GM21390 (cell line): ENCODE measurements around the gene ZNF444.
"Not testable (repeated sequence)": the region's sequence is repeated elsewhere in the genome, so short reads cannot be mapped to it uniquely, and the experiment has no call there.

Experiments
- ATAC-seq: cut with Tn5 transposase; IDR thresholded peaks from one replicate; pipeline ENCODE4 v1.9.1; 2021; ENCODE audit not compliant: unreplicated experiment

ZNF444 gene

DNA sequence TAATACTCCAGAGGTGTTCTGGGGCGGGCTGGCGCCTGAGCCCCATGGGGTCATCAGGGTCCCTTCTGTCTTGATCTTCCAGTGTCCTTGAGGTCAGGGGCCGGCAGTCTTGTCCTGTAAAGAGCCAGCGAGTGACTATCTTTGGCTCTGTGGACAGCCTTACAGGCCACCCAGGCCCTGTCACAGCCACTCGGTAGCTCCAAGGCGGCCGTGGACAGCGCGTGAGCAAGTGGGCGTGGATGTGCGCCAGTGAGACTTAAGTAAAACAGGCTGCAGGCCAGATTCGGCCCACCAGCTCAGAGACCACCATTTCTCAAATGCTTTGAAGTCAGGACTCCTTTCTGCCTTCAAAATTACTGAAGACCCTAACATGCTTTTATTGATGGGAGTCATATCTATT lies 3.7 kb downstream of the ZNF444 start:
- ATAC-seq, result no peak

DNA sequence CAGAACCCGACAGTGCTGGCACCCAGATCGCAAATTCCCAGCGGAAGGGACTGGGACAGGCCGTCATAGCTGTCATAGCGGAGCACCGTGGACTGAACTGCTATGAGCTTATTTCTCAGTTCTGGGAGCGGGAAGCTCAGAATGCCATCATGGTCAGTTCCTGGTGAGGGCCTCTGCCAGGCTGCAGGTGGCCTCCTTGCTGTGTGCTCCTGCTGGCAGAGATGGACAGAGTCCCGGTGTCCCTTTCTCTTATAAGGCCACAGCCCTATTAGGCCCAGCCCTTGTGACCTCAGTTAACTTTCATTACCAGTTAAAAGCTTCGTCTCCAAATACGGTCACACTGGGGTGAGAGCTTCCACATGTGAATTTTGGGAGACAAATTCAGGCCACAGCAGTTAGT lies 4.6 kb downstream of the ZNF444 start:
- ATAC-seq, result no peak

DNA sequence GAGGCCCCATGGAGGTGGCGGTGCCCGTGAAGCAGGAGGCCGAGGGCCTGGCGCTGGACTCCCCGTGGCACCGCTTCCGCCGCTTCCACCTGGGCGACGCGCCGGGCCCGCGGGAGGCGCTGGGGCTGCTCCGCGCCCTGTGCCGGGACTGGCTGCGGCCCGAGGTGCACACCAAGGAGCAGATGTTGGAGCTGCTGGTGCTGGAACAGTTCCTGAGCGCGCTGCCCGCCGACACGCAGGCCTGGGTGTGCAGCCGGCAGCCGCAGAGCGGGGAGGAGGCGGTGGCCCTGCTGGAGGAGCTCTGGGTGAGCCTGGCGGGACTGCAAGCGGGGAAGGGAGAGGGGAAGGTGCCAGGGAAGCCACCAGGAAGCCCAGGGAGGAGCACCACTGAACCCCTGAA lies 5.8 kb downstream of the ZNF444 start:
- no peak for ATAC-seq

DNA sequence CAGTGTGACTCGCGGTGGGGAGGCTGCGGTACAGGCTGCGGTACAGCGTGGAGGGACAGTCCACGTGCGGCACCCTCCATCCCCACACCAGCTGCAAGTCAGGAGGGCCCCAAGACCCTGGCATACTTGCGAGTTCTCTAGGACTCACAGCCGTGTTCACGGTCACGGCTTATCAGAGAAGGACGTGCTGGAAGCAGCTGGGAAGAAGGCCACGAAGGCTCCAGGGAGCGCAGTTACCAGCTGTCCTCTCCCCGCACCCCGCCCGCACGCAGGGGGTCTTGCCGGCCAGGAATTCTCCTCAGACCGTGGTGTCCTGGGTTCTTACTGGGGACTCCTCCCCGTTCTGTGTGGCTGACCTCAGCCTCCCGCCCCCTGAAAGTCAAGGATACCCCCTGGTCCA lies 6.2 kb downstream of the ZNF444 start:
- ATAC-seq, result no peak

DNA sequence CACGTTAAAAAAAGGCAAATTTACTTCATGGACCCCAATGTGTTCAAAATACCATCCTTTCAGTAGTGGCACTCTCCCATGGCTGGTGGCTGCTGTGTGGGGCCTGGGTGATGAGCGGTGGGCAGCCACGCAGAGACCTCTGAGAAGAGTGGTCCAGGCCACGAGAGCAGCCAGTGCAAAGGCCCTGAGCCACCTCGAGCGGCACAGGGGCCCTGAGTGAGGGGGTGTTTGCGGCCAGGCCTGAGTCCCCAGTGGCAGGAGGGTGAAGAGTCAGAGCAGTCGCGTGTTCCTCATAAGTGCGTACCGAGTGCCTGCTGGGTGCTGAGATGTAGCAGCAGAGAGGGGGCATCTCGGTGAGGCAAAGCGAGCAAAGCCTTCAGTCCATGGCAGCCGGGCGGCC lies 7.0 kb downstream of the ZNF444 start:
- no peak for ATAC-seq

DNA sequence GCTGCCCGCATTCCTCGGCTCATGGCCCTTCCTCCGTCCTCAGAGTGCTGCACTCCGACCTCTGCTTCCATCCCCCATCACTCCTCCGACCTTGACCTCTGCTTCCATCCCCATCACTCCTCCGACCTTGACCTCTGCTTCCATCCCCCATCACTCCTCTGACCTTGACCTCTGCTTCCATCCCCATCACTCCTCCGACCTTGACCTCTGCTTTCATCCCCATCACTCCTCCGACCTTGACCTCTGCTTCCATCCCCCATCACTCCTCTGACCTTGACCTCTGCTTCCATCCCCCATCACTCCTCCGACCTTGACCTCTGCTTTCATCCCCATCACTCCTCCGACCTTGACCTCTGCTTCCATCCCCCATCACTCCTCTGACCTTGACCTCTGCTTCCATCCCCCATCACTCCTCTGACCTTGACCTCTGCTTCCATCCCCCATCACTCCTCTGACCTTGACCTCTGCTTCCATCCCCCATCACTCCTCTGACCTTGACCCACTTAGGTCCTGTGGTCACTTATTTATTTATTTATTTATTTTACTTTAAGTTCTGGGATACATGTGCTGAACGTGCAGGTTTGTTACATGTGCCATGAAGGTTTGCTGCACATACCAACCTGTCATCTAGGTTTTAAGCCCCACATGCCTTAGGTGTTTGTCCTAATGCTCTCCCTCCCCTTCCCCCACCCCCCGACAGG lies 8.0 kb downstream of the ZNF444 start:
- not testable (repeated sequence) for ATAC-seq

DNA sequence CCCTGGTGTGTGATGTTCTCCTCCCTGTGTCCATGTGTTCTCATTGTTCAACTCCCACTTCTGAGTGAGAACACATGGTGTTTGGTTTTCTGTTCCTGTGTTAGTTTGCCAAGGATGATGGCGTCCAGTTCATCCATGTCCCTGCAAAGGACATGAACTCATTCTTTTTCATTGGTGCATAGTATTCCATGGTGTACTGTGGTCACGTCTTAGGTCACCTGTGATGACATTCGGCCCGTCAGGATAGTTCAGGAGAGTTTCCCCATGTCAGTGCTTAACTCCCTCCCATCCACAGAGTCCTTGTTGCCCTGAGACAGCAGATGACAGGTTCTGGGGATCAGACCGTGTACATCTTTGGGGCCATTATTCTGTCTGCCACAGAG lies 8.6 kb downstream of the ZNF444 start:
- no peak for ATAC-seq

DNA sequence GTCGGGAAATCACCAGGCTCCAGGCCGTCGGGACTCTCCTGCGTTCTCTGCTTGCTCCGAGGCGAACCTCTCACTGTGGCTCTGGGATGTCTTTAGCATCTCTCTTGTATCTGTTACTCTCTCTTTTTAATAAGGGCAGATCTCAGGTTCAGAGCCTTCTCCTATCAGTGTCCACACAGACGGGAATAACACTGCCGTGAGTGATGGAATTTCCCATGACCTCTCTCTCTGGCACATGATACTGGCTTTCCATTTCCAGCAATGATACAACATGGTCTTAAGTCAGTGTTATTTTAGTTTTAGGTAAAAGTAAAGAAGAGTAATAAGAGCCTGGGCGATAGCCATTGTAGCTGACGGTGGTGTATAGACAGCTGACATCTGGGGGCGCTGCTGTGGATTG lies 9.3 kb downstream of the ZNF444 start:
- no peak for ATAC-seq

DNA sequence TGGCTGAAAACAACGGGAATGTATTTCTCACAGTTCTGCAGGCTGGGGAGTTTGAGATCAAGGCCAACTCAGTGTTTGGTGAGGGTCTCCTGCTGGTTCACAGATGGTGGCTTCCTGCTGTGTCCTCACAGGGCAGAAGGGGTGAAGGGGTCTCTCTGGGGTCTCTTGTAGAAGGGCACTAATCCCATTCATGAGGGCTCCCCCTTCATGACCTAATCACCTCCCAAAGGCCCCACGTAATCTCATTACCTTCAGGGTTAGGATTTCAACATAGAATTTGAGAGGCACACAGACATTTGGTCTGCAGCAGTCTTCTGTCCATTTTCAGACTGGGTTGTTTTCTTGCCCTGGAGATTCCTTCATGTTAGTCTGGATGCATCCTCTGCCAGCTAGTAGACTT lies 11.6 kb downstream of the ZNF444 start:
- ATAC-seq, result no peak

DNA sequence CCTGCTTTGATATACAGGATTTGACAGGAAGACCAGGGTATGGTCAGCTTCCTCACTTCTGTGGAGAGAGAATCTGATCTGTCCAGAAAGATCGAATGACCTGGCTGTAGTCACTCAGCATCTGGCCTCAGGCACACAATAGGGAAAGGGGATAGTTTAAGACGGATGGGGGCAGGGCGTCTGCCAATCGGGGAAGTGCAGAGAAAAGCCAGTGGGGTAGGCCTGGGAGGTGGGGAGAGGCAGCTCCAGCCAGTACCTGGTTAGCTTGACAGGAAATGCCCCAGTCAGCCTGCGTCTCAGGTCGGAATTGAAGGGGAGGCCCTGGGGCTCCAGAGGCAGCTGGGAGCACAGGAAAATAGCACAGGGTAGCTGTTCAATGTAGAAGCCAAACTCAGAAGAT lies 12.4 kb downstream of the ZNF444 start:
- no peak for ATAC-seq

DNA sequence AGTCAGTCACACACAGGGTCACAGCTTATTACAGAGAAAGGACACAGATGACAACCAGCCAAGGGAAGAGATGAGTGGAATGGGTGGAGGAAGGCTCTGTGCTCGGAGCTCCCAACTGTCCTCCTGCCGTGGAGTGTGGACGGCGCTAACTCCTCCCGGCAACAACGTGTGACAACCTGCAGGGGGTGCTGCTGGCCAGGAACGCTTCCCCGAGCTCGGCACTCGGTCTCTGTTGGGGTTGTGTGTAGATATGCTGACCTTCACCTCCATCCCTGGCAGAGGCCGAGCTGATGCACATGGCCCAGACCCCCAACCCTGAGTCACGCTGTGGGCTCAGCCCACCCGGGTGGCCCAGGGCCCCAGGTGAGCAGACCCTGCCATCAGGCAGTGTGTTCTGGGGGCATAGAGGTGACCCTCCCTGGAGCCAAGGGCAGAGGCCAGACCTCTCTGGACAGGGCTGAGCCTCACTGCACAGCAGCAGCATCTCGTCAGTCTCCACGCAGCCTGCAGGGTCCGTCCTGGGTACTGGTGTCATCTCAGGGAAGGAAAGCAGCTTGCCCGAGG lies 14.1 kb downstream of the ZNF444 start:
- ATAC-seq, result no peak

DNA sequence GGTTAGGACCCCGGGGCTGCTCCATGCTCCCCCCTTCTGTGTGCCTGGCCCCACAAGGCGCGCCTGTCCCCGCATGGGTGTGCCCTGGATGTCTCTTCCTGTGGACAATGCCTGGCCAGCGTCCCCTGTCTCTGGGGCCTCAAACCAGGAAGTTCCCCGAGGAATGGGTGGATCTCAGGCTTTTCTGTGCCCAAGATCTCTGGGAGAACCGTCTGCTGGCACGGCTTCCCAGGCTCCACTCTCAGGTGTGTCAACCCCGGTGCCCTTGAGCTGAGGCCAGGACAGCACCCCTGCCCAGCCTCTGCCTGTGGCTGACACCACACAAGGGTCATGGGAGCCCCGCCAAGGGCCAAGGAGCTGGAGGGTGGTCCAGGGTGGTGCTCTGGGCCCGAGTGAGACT lies 15.7 kb downstream of the ZNF444 start:
- ATAC-seq, result no peak

DNA sequence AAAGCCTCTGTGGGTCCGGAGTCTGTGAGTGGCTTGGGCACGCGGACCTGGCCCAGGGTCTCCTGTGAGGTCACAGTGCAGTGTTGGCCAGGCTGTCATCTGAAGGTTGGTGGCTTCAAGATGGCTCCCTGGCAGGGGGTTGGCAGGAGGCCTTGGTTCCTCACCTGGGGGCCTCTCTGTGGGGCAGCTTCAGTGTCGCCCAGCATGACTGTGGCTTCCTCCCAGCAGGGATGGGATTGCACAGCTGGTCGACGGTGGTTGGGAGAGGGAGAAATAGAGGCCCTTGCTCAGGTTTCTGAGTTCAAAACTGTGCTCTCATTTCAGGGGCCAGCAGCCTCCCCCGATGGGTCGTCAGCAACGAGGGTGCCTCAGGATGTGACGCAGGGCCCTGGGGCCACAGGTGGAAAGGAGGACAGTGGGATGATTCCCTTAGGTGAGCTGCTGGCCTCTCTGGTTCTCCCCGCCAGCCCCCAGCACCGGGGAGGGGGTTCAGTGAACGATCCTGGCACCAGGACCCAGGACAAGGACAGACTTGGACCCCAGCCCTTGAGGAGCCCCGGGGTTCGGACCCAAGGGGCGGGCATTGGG lies 17.2 kb downstream of the ZNF444 start:
- no peak for ATAC-seq

DNA sequence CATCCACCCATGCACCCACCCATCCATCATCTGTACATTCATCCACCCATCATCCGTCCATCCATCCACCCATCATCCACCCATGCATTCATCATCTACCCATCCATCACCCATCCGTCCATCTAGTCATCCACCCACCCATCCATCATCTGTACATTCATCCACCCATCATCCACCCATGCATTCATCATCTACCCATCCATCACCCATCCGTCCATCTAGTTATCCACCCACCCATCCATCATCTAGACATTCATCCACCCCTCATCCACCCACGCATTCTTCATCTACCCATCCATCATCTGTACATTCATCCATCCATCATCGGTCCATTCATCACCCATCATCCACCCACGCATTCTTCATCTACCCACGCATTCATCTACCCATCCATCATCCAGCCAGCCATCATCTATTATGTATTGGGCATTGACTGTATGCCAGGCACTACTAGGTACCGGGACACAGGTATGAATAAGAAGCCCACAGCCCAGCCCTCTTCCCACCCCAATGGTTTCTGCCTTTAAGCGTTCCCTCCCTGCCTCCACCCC lies 18.0 kb downstream of the ZNF444 start:
- ATAC-seq, result no peak

DNA sequence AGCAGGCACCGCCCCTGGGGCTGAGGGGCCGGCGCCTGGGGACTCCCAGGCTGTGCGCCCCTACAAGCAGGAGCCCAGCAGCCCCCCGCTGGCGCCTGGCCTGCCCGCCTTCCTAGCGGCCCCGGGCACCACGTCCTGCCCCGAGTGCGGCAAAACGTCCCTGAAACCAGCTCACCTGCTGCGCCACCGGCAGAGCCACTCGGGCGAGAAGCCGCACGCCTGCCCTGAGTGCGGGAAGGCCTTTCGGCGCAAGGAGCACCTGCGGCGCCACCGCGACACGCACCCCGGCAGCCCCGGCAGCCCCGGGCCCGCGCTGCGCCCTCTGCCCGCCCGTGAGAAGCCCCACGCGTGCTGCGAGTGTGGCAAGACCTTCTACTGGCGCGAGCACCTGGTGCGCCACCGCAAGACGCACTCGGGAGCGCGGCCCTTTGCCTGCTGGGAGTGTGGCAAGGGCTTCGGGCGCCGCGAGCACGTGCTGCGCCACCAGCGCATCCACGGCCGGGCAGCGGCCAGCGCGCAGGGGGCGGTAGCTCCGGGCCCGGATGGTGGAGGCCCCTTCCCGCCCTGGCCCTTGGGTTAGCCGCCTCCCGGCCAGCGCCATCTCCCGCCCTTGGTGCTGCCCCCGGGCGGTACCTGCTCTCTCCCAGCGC lies 18.7 kb downstream of the ZNF444 start:
- no peak for ATAC-seq

DNA sequence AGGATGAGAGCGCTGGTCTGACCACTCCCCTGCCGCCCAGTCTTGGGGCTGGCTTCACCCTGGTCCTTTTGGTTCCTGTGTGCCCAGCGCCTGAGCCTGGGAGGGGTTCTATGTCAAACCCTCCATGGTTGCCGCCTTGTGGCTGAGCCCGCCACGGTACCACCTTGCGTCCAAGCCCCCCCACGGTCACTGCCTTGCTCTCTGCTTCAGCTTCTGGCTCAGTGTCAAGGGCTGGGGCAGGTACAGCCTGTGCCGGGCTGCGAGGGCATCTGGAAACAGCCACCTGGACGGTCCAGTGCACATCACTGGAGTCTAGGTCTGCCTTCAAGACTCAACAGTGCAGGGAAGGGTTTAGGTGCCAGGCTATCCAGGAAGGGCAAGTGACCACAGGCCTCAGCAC lies 20.4 kb downstream of the ZNF444 start:
- no peak for ATAC-seq

DNA sequence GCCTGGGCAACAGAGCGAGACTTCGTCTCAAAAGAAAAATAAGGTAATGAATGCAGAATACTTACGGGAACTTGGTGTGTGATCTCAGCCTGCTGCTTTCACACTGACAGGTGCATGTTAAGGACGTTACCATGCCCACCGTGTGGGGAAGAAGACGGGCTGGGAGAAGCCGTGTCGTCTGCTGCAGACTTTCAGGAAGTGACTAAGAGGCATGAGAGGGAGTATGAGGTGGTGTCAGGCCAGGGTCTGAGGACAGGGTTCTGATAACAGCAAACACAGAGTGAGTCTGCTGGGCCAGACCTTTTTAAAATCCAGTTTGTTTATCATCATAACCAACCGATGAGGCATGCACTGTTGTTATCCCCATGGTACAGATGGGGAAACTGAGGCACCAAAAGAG lies 21.2 kb downstream of the ZNF444 start:
- ATAC-seq, result no peak

DNA sequence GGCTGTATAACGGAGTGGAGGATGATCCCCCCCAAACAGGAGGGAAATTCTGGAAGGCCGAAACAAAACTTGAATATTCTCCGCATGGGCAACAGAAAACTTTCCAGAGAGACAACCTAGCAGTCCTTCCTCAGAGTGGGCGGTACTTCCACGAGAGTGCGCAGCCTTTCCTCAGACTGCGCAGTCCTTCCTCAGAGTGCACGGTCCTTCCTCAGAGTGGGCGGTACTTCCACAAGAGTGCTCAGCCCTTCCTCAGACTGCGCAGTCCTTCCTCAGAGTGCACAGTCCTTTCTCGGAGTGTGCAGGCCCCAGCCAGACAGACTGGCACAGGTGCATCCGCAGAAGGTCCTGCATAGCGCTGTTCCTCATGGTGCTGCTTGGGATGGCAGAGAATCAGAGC lies 22.0 kb downstream of the ZNF444 start:
- no peak for ATAC-seq

DNA sequence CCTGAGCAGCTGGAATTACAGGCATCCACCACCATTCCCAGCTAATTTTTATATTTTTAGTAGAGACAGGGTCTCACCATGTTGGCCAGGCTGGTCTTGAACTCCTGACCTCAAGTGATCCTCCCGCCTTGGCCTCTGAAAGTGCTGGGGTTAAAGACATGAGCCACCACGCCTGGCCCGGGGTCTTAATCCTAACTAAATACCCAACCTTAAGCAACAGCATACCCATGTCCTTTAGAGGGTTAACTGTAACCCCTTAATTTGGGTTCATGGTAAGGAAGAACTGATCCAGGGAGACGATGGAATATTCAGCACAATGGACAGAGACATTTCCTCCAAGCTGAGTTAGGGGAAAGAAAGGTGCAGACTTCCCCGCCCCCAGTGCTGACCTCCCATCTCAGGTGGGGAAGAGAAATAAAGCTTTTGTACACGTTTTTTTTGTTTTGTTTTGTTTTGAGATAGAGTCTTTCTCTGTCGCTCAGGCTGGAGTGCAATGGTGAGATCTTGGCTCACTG lies 26.0 kb downstream of the ZNF444 start:
- ATAC-seq, result no peak

DNA sequence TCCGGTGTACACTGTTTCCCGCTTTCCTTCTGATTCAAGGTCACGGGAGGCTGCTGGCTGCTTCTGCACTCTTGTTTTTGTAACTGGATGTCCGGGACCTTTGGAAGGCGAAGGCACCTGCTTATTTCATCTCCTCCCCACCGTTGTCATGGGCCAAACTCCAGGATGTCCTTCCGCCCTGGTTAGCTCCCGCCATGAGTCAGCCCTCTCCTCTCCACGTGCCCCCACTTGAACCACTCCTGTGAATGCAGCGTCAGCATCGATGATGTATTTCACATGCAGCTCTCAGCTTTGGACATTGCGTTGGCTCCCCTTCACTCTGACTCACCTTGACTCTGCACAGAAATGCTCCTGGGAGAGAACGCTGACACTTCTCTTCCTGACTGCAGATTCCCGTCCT lies 29.2 kb downstream of the ZNF444 start:
- no peak for ATAC-seq

DNA sequence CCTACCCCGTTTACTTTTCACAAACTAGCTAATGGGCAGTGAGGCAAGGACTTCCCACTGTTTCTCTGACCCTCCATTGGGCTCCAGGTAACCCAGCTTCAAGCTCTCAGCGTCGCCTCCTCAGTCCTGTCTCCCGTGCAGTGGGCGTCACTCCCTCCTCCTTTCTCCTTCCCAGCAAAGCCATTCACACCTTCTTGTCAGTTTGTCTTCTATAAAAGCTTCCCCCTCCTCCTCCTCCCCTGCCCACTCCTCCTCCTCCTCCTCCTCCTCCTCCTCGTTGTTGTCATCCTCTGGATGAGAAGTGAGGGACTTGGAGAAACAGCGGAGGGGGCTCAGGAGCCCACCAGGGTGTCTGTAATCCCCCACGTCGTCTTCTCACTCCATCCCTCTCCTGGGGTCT lies 33.0 kb downstream of the ZNF444 start:
- no peak for ATAC-seq

DNA sequence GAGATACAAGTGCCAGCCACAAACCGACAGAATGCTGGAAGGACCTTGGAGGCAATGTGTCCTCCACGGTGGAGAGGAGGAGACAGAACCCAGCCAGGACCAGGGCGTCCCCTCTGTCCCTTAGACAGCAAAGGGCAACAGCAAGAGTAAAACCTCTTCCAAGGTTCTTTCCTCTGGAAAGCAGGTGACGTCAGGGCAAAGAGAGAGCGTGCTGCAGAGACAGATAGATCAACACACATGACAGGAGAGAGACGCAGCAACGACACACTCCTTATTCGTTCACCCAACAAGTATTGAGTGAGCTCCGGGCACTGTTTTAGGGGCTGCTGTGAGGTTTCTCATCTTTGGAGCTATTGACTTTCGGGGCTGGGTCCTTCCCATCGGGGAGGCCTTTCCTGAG lies 33.5 kb downstream of the ZNF444 start:
- ATAC-seq, result no peak
